HG03469 (cell line): ENCODE data around the gene TAF4B.
A peak's percentile ranks its signal among the peaks of the same experiment; 100 is the strongest.
"Not testable (repeated sequence)": the region's sequence is repeated elsewhere in the genome, so short reads cannot be mapped to it uniquely, and the experiment has no call there.

Source experiments
- ATAC-seq: cut with Tn5 transposase; IDR thresholded peaks from one replicate; pipeline ENCODE4 v1.9.1; 2021; ENCODE audit warnings: mild to moderate bottlenecking, moderate library complexity, moderate number of reproducible peaks; ENCODE audit not compliant: unreplicated experiment

The TAF4B gene

GRCh38 chr18:26226229-26227050 lies at the start of gene TAF4B:
Gene TAF4B, plus strand, starts transcription at chr18:26226445. Its CDS starts 489 bp downstream, at chr18:26226934.
- peak; percentile 80 for ATAC-seq

- peak; percentile 51 for ATAC-seq
Measured at GRCh38 chr18:26181343-26181826, 44.9 kb upstream of the TAF4B start.

GRCh38 chr18:26183395-26184112 lies 42.7 kb upstream of the TAF4B start:
- ATAC-seq: no peak

- ATAC-seq: no peak
Measured at GRCh38 chr18:26185267-26185666, 41.0 kb upstream of the TAF4B start.

GRCh38 chr18:26190506-26190905 lies 35.7 kb upstream of the TAF4B start:
- ATAC-seq: peak; percentile 90

GRCh38 chr18:26192233-26192632 lies 34.0 kb upstream of the TAF4B start:
- no peak for ATAC-seq

GRCh38 chr18:26196605-26197004 lies 29.6 kb upstream of the TAF4B start:
- no peak for ATAC-seq

GRCh38 chr18:26202001-26202400 lies 24.2 kb upstream of the TAF4B start:
- not testable (repeated sequence) for ATAC-seq

- ATAC-seq: no peak
Measured at GRCh38 chr18:26205318-26205717, 20.9 kb upstream of the TAF4B start.

GRCh38 chr18:26206488-26206887 lies 19.8 kb upstream of the TAF4B start:
- ATAC-seq: no peak

- ATAC-seq: no peak
Measured at GRCh38 chr18:26207937-26208336, 18.3 kb upstream of the TAF4B start.

GRCh38 chr18:26208977-26209376 lies 17.3 kb upstream of the TAF4B start:
- ATAC-seq: no peak

- no peak for ATAC-seq
Measured at GRCh38 chr18:26210147-26210546, 16.1 kb upstream of the TAF4B start.

GRCh38 chr18:26215247-26215970 lies 10.8 kb upstream of the TAF4B start:
- ATAC-seq: peak; percentile 93

- no peak for ATAC-seq
Measured at GRCh38 chr18:26225022-26225693, 1.1 kb upstream of the TAF4B start.

GRCh38 chr18:26225915-26226228 lies 373 bp upstream of the TAF4B start:
- no peak for ATAC-seq

- no peak for ATAC-seq
Measured at GRCh38 chr18:26227051-26227670, 916 bp downstream of the TAF4B start.

GRCh38 chr18:26228562-26229260 lies 2.5 kb downstream of the TAF4B start:
- no peak for ATAC-seq

- no peak for ATAC-seq
Measured at GRCh38 chr18:26230497-26230896, 4.3 kb downstream of the TAF4B start.

GRCh38 chr18:26233208-26233607 lies 7.0 kb downstream of the TAF4B start:
- no peak for ATAC-seq
